Measurements from ENCODE around the gene SPACDR.

The SPACDR gene

GRCh38 chr7:100433592-100434296 lies 30.3 kb downstream of the SPACDR start:
- DNase-seq, result no peak

- no peak for DNase-seq
Measured at GRCh38 chr7:100433276-100433591, 30.8 kb downstream of the SPACDR start.

GRCh38 chr7:100432621-100433275 lies 31.3 kb downstream of the SPACDR start:
- no peak for DNase-seq

GRCh38 chr7:100432053-100432452 lies 32.0 kb downstream of the SPACDR start:
- DNase-seq, result no peak

GRCh38 chr7:100431286-100431735 lies 32.7 kb downstream of the SPACDR start:
- DNase-seq, result no peak

GRCh38 chr7:100430493-100431285 lies 33.4 kb downstream of the SPACDR start:
- no peak for DNase-seq

GRCh38 chr7:100429637-100430492 lies 34.2 kb downstream of the SPACDR start, which contains the start of gene MEPCE:
Gene MEPCE (plus strand): TSS chr7:100429831. CDS start chr7:100430019, 188 bp downstream.
- peak; percentile 99 for DNase-seq

- peak; percentile 100 for DNase-seq
Measured at GRCh38 chr7:100428967-100429636, 35.0 kb downstream of the SPACDR start.

GRCh38 chr7:100428199-100428966 lies 35.7 kb downstream of the SPACDR start, which contains the start of gene ZCWPW1:
Gene ZCWPW1 (minus strand): TSS chr7:100428703. CDS start chr7:100420649, 8,054 bp downstream.
- DNase-seq, result peak; percentile 99

- no peak for DNase-seq
Measured at GRCh38 chr7:100427762-100428198, 36.3 kb downstream of the SPACDR start.

- DNase-seq, result no peak
Measured at GRCh38 chr7:100426516-100426915, 37.5 kb downstream of the SPACDR start.

GRCh38 chr7:100425347-100425746 lies 38.7 kb downstream of the SPACDR start:
- DNase-seq, result no peak

GRCh38 chr7:100423315-100423714 lies 40.7 kb downstream of the SPACDR start:
- DNase-seq, result no peak

- no peak for DNase-seq
Measured at GRCh38 chr7:100419660-100420226, 44.3 kb downstream of the SPACDR start.

GRCh38 chr7:100418930-100419659 lies 45.0 kb downstream of the SPACDR start:
- no peak for DNase-seq

GRCh38 chr7:100415448-100415847 lies 48.6 kb downstream of the SPACDR start:
- no peak for DNase-seq

GRCh38 chr7:100413889-100414288 lies 50.2 kb downstream of the SPACDR start:
- no peak for DNase-seq

- DNase-seq, result no peak
Measured at GRCh38 chr7:100413346-100413745, 50.7 kb downstream of the SPACDR start.

- DNase-seq, result no peak
Measured at GRCh38 chr7:100411101-100411500, 53.0 kb downstream of the SPACDR start.
